ENCODE results near the gene HBG1. TPM values are rescaled to one million over a fixed set of nuclear protein-coding genes. Genes with fewer than 3 reads are reported as not detected.

The HBG1 gene
- total and polyA plus RNA-seq, 11 donors = not detected

GRCh38 chr11:5240056-5240455 is 9.6 kb downstream of the HBG1 start:
- no peak for ATAC-seq
- no peak for DNase-seq
- 71 to 88% (median 80%) methylated on average over 1 of the region's 1 CpG for WGBS, 4 donors
- peaks cover 0 to 3% (median 0%) of the 10 kb centered on the region in 9 donors for H3K27me3 ChIP-seq
- TF ChIP-seq, protein P1, sequence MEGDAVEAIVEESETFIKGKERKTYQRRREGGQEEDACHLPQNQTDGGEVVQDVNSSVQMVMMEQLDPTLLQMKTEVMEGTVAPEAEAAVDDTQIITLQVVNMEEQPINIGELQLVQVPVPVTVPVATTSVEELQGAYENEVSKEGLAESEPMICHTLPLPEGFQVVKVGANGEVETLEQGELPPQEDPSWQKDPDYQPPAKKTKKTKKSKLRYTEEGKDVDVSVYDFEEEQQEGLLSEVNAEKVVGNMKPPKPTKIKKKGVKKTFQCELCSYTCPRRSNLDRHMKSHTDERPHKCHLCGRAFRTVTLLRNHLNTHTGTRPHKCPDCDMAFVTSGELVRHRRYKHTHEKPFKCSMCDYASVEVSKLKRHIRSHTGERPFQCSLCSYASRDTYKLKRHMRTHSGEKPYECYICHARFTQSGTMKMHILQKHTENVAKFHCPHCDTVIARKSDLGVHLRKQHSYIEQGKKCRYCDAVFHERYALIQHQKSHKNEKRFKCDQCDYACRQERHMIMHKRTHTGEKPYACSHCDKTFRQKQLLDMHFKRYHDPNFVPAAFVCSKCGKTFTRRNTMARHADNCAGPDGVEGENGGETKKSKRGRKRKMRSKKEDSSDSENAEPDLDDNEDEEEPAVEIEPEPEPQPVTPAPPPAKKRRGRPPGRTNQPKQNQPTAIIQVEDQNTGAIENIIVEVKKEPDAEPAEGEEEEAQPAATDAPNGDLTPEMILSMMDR (IDR thresholded peaks at IDR 0.05) = no peak
- TF ChIP-seq POLR2A (IDR thresholded peaks at IDR 0.05) = no peak
- intact Hi-C loops (cut with DNase I) = no loop called here
- no peaks in the 10 kb centered on the region for H3K9me3 ChIP-seq
- no peak overlapping the region for H3K4me3 ChIP-seq
- H3K36me3 ChIP-seq = no peaks in the 10 kb centered on the region
- H3K27ac ChIP-seq = no peak overlapping the region
- H3K4me1 ChIP-seq = no peaks in the 10 kb centered on the region

DNA sequence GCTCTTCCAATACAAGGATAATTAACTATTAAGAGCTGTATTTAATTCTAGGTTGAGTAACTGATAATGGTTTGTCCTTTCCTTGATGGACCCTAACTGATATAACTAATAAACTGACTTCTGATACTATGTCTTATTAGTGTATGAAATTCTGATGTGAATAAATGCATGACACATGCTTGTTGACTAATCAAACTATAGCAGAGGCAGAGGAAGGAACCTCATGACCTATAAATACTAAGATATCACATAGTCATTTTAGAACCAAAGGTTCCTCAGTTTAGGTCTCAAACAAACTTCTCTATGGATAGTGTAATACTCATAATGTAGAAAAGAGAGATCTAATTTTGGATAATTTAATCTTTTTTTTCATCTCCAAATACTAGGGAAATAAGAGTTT is 10.6 kb downstream of the HBG1 start:
- H3K27me3 ChIP-seq = peaks cover 0 to 3% (median 0%) of the 10 kb centered on the region in 9 donors
- intact Hi-C loops (cut with DNase I) = no loop called here
- no peak overlapping the region for H3K4me3 ChIP-seq
- H3K36me3 ChIP-seq = no peaks in the 10 kb centered on the region
- H3K9me3 ChIP-seq = no peaks in the 10 kb centered on the region
- H3K27ac ChIP-seq = no peak overlapping the region
- H3K4me1 ChIP-seq = no peaks in the 10 kb centered on the region
- ATAC-seq = no peak
- DNase-seq = no peak
- TF ChIP-seq, protein P1 (IDR thresholded peaks at IDR 0.05) = no peak
- no peak for TF ChIP-seq POLR2A (IDR thresholded peaks at IDR 0.05)

GRCh38 chr11:5238486-5238885 is 11.2 kb downstream of the HBG1 start:
- 41 to 54% (median 47%) methylated on average over 2 of the region's 2 CpGs for WGBS, 4 donors
- intact Hi-C loops (cut with DNase I) = no loop called here
- TF ChIP-seq POLR2A (IDR thresholded peaks at IDR 0.05) = no peak
- TF ChIP-seq, protein P1 (IDR thresholded peaks at IDR 0.05) = no peak

DNA sequence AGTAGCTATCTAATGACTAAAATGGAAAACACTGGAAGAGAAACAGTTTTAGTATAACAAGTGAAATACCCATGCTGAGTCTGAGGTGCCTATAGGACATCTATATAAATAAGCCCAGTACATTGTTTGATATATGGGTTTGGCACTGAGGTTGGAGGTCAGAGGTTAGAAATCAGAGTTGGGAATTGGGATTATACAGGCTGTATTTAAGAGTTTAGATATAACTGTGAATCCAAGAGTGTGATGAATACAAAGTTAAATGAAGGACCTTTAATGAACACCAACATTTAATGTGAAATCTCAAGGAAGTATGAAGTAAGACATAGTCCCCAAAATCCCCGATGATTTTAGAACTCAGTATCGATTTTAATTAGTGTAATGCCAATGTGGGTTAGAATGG is 12.2 kb downstream of the HBG1 start:
- Histone ChIP-seq H3K27ac (no peak overlapping the region), H3K27me3 (peaks cover 0 to 3% (median 0%) of the 10 kb centered on the region in 9 donors), H3K36me3 (no peaks in the 10 kb centered on the region), H3K9me3 (no peaks in the 10 kb centered on the region), H3K4me3 (no peak overlapping the region), H3K4me1 (no peaks in the 10 kb centered on the region)
- 78 to 94% (median 89%) methylated on average over 1 to 2 of the region's 2 CpGs for WGBS, 4 donors
- intact Hi-C loops (cut with DNase I) = no loop called here
- TF ChIP-seq, protein P1 (IDR thresholded peaks at IDR 0.05) = no peak
- TF ChIP-seq POLR2A (IDR thresholded peaks at IDR 0.05) = no peak
- ATAC-seq = no peak
- no peak for DNase-seq

More at GRCh38 chr11:5238486-5238885, 11.2 kb downstream of the HBG1 start:
- ATAC-seq (no peak), DNase-seq (no peak)
- Histone ChIP-seq H3K27ac (no peak overlapping the region), H3K4me1 (no peaks in the 10 kb centered on the region), H3K4me3 (no peak overlapping the region), H3K9me3 (no peaks in the 10 kb centered on the region), H3K36me3 (no peaks in the 10 kb centered on the region), H3K27me3 (peaks cover 0 to 3% (median 0%) of the 10 kb centered on the region in 9 donors)

All from heart left ventricle (tissue), 16 donors.